NCI-H526 treated with DMSO at 0.1 percent for 48 hours (cell line): ENCODE measurements around the gene CREB3L1.
"Not testable (repeated sequence)": the region's sequence is repeated elsewhere in the genome, so short reads cannot be mapped to it uniquely, and the experiment has no call there.

ENCODE experiments used
- DNase-seq: peaks from one replicate; lab custom pipeline; 2025; lab: John Stamatoyannopoulos, UW

Gene CREB3L1

DNA sequence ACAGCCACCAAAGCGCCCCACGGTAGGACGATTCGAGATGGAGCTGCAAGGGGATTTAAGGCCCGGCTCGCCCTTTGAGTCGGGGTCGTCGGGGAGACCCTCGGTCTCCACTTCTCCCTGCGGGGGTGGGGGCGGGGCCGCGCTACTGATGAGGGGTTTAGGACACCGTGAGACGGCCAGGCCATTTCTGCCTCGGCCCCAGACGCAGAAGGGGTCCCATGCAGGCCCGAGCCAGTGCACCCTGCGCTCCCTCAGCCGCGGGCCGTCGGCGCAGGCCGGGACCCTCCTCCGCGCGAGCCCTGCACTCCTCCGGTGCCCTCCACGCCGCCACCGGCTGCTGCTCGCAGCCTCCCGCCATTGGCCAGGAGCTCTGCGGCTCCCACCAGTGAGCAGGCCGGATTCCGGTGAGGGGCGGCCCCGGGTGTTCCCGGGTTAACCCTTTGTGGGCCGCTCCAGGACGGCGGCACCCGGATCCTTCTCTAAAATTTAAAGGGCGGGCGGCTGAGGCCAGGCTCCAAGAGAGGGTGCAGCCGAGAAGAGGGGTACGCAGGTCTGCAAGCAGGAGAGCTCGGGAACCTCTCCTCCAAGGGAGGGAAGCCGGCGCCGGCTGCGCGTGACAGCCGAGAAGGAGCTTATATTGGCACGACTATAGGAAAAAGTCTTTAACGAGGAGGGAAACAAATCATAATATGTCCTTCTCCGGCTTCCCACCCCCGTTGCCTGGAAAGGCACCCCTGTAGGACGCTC is 18.0 kb downstream of the CREB3L1 start:
- peak; percentile 63 for DNase-seq

DNA sequence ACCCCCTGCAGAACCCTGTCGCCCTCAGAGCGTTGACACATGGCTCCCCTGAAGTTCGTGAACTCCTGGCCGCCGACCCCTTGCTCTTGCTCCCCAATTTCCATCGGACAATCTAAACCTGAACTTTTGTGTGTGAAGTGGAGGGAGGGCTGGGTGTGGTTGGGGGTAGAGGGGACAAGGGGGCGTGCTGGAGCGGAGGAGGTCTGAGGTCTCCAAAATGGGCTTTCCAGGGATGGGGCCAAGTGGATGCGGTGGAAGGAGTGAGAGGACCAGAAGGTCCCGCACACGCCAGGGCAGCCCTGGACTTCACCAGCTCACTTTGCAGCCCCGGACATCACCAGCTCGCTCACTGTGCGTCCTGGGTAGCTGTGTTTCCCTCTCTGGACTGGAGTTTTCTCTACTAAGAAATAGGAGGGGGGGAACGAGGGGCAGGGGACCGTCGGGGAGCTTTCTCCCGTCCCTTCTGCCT is 18.6 kb downstream of the CREB3L1 start:
- no peak for DNase-seq

DNA sequence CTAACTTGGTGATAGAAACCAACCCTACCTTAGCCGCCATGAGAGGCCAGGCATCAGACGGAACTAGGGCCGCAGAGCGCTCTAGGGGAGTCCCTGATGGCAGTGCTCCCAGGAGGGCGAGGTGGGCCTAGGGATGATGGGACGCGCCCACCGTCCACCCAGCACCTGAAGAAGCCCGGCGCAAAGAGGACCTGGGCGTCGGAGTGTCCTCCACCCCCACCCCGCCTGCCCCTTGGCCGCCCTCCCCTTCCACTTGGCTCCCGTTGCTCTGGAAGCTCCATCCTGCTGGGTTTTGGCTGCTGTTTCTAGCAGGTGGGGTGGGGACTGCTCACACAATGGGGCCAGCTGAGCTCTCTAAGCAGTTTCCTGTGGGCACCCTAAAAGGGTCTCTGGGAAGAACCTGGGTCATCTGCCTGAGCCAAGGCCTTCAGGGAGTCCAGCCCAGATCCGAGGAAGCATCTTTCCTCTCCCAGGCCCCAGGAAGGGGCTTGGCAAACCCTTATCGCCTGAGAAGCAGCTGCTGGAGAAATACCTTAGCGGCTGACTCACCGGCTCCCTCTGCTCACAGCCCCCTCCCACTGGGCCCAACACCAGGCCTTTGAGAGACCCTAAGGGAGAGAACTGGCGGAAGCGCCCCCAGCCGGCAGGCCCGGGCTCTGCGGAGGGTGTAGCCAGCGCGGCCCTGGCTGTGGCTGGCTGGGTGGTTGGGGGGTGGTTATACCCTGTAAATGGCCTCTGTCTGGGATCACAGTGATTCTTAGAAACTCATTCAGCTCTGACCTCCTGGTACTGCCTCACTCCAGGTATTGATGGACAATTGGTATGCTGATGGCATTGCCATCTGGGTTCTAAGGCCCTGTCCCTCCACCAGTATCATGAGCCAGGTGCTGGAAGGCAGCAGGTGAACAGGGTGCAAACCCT is 19.3 kb downstream of the CREB3L1 start:
- DNase-seq, result no peak

DNA sequence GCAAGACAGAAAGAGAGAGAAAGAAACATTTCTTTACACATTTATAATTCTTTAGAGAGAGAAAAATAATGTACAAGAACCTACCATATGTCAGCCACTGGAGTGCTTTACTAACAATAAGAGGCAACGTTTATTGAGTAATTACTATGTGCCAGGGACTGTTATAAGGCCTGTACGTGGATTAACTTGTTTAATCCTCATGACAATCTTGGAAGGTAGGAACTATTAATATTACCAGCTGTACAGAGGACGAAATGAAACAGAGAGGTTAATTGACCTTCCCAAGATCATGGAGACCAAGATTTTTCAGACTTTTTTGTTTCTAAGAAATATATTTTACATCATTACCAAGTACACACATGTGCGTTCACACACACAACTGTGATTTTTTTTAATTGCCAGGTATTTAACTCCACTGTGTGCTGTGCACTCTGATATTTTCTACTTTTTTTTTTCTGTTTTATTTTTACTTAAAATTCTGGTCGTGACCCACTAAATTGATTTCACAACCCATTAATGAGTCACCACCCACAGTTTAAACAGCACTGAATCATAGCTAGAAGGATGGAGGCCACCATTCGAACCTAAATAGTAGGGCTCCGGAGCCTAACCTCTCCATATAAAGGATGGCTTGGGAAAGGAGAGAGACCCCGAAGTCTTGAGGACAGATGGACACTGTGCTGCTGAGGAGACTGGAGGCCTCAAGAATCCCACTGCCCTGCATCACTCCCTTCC is 21.4 kb downstream of the CREB3L1 start:
- no peak for DNase-seq

DNA sequence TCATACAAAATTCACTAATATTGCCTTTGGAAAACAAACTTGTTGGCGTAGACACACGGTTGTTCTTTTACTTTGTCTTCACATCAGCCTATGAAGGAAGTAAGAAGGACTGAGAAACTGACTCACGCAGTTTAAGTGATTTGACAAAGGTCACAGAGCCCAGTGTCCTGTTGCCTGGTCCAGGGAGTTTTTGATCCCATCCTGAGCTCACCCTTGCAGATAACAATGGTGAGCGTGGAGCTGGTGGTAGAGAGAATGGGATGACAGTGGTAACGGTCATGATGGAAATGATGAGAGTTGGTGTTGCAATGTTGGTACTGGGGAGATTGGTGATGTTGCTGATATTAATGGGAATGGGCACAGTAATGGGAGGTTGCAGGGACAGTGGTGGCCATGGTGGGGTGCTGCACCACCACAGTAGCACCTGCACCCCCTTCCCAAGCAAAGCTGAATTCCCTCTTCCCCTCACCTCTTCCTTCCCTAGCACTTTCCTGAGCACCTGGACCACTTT is 22.0 kb downstream of the CREB3L1 start:
- no peak for DNase-seq

DNA sequence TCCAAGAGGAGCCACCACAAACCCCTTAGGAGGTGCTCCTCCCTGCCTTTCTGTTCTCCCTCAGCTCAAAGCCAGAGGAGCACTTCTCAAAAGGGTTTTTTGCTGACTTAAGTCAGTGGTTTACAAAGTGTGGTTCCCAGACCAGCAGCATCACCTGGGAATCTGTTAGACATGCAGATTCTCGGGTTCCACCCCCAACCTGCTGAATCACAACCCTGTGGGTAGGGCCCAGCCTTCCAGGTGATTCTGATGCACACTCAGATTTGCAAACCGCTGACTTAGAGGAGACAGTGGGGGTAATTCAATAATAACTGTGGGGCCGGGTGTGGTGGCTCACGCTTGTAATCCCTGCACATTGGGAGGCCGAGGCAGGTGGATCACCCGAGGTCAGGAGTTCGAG is 22.8 kb downstream of the CREB3L1 start:
- DNase-seq, result no peak

DNA sequence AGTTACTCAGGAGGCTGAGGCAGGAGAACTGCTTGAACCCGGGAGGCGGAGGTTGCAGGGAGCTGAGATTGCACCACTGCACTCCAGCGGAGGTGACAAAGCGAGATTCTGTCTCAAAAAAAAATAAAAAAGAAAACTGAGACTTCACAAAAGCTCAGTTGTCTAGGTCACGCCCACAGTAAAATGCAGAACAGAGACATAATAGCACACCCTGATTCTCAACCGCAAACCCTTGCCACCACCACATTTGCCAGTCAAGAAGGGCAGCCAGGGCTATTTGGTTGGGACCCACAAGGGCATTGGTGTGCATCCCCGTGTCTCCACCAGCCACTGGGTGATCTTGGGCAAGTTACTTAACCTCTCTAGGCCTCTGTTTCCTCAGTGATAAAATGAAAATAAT is 25.4 kb downstream of the CREB3L1 start:
- no peak for DNase-seq

DNA sequence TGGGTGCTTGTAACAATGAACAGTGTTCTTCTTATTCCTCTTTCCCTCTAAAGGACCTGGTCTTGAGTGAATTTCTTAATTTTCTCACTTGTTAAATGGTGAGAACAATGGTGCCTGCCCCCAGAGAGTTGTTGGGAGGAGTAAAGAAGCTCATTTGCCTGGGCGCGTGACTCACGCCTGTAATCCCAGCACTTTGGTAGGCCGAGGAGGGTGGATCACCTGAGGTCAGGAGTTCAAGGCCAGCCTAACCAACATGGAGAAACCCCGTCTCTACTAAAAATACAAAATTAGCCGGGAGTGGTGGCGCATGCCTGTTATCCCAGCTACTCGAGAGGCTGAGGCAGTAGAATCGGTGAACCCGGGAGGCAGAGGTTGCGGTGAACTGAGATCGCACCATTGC is 26.6 kb downstream of the CREB3L1 start:
- DNase-seq, result not testable (repeated sequence)

DNA sequence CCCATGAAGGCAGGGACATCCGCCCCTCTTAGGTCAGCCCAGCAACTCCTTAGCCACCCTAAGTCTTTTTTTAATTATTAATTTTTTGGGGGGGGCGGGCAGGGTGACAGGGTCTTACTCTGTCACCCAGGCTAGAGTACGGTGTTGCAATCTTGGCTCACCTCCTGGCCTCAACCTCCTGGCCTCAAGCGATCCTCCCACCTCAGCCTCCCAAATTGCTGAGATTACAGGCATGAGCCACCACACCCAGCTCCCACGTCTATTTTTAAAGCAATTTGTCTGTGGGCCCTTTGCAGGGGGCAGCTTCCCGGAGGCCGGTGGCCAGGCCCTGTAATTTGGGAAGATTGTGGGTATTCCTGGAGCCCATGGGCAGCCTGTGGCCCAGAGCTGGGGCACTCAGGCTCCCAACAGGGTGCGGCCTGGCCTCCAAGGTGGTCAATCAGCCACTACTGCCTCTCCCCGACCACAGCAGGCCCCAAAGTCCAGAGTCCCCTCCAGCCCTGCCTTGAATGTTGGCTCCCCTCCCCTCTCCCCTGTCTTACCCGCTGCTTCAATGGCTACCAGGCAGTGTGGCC is 27.2 kb downstream of the CREB3L1 start:
- DNase-seq, result no peak

DNA sequence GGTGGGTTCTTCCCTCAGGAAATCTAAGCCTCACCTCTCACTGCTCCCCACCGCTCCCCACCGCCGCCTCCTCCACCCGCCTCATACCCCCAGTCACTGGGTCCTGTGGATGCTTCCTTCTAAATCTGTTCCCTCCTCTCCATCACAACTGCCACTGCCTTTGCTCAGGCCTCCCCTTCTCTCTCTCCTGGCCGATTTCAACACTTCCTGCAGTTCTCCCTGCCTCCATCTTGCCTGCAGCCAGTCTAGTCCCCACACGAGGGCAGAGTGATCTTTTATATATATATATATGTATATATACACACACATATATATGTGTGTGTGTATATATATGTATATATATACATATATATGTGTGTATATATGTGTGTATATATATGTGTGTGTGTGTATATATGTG is 27.8 kb downstream of the CREB3L1 start:
- no peak for DNase-seq

DNA sequence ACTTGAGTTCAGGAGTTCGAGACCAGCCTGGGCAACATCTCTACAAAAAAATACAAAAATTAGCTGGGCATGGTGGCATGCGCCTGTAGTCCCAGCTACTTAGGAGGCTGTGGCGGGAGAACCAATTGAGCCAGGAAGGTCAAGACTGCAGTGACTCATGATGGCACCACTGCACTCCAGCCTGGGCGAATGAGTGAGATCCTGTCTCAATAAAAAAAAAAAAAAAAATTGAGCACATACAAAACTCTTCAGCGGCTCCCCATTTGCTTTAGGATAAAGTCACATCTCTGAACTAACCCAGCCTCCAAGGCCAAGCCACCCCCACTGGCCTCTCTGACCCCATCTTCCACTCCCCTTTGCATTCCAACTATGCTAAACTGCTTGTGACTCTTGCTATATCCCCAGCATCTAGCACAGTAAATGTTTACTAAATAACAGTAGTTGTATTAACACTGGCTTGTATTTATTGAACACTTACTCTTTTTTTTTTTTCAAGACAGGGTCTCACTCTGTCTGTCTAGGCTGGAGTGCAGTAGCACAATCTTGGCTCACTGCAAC is 28.9 kb downstream of the CREB3L1 start:
- DNase-seq, result no peak

DNA sequence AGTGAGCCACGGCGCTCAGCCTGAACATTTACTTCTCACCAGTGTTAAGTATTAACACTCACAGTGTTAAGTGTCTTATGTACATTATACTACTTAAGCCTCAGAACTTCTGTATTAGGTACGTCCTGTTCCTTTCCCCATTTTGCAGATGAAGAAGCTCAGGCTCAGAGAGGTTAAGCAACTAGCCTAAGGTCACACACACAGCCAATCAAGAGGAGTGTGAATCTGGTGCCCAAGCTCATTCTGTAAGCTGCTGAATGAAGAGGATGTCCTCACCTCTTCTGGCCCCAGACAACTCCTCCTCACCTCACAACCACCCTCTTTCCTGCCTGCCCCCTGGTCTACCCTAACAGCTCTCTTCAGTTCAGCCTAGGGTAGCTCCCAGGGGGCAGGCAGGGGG is 29.9 kb downstream of the CREB3L1 start:
- no peak for DNase-seq

DNA sequence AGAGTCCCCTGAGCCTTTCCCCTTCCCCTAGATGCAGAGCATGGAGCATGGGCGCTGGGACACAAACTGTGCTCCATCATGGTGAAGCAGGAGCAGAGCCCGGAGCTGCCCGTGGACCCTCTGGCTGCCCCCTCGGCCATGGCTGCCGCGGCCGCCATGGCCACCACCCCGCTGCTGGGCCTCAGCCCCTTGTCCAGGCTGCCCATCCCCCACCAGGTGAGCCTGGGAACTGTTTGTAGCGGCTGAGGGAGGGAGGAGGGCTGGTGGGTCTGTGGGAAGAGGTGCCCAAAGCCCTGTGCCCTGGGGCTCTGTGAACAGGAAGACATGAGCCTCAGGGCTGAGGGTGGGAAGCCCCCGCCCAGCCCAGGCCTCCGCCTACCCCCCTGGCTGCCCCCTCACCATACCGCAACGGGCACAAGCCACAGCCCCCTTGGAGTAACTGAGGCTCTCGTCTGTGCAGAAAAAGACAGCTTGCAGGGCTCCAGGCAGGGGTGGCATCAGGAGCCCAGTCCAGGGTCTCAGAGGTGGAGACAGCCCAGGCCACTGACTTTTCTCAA is 30.4 kb downstream of the CREB3L1 start:
- DNase-seq, result no peak

DNA sequence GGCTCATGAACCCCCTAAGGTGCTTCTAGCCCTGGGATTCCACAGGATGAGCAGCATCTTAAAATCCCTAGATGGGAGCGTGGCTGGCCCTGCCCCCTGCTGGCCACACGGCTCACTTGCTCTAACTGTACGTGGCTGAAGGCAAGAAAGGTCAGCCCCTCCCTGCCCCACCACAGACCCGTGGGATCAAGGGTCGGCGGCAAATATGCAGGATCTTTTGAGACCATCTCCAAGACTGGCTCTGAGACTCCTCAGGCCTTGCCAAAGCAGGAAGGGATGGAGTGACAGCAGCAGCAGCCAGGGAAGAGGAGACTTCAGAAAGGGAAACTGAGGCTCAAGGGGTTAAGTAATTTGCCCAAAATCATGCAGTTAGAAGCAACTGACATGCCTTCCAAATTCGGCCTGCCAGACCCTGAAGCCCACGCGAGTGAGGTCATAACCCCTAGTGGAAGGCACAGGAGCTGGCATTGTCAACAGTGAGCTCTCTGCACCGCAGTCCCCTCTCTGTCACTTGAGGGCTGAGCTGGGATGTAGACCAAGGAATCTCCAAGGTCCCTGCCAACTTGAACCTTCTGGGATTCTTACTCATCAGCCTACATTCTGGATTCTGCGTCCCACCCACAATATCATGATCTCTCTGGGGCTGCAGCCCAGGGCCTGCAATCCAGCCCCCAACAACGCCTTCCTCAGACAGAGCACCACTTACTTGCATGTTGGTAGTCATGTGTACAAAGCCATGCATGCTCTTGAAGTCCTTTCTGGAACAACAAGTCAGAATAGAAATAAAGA is 31.4 kb downstream of the CREB3L1 start:
- DNase-seq, result peak; percentile 35

DNA sequence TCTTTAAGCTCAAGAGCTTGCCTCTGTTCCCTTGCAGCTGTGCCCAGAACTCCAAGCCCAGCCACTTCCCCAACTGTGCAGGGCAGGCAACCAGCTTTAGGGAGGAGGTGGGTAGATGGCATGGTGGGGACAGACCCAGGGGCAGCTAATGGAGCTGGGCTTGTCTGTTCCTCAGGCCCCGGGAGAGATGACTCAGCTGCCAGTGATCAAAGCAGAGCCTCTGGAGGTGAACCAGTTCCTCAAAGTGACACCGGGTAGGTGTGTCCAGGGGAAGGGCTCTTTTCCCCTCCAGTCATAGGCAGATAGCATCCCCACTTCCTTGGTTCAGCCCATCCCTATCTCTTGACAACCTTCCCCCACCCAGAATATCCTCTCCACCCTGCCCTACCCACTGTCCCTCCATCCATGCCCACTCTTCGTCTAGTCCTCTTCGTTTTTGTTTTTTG is 32.4 kb downstream of the CREB3L1 start:
- no peak for DNase-seq

DNA sequence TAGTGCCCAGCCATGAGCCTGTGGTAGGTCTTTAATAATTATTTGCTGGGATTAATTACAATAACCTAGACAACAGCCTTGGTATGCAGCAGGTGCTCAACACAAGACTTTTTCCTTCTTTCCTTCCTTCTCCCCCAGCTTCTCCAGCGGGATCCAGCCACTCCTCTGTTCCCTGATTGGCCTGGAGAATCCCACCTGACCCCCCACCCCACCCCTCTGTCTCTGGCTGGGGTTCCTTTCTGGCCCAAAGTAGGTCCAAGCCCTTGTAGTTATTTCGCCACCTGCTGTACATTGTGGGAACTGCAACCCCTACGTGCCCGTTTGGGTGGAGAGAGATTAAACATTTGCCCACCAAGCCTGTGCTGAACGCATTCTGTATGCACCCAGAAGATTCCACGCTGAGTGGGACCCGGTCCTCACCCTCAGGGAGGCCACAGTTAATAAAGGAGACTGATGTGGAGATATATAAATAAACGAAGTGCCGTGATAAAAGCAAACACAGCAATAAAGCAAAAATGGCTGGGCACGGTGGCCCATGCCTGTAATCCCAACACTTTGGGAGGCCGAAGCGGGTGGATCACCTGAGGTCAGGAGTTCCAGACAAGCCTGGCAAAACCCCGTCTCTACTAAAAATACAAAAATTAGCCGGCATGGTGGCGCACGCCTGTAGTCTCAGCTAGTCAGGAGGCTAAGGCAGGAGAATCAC is 37.7 kb downstream of the CREB3L1 start:
- DNase-seq, result peak; percentile 70

DNA sequence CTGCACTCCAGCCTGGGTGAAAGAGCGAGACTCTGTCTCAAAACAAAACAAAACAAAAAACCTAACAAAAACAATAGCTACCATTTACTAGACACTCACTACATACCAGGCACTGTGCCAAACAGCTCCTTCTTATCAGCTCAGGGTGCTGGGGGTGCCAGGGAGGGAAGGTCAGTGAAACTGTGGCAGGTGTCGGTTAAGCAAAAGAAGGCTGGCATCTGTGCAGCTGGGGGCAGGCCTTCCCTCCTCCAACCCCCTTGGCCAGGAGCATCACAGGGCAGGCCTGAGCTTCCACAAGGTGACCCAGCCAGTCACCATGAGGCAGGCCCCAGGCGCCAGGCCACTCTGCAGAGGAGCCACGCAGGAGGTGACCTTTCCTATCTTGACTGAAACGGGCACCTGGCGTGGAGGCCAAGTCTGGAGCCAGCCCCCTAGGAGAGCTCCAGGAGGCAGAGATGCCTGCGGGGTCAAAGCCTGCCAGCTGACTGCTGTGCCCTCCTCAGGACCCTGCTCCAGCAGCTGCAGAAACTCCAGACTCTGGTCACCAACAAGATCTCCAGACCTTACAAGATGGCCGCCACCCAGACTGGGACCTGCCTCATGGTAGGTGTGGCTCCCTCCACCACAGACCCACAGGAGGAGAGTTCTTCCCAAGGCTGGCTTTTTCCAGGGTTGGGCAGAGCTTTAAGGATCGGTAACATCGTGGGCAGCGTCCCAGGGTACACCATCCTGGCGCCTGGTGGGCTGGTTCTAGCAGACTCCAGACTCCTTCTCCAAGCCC is 38.5 kb downstream of the CREB3L1 start:
- DNase-seq, result no peak

DNA sequence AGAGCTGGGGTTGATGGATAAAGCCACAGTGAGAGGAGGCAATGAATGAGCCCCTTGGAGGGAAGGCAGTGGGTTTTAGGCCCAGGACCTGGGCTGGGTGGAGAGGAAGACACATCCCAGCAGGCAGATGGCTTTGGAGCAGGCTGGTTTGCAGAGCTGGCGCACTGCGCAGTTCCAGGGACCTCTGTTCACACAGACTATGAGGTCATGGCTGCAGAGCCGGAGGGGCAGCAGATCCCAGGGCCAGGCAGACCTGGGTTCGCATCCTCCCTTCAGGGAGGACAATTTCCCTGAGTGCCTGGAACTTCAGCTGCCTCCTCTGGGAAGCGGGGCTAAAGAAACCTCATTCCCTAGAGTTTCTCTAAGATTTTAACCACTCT is 41.6 kb downstream of the CREB3L1 start:
- no peak for DNase-seq

DNA sequence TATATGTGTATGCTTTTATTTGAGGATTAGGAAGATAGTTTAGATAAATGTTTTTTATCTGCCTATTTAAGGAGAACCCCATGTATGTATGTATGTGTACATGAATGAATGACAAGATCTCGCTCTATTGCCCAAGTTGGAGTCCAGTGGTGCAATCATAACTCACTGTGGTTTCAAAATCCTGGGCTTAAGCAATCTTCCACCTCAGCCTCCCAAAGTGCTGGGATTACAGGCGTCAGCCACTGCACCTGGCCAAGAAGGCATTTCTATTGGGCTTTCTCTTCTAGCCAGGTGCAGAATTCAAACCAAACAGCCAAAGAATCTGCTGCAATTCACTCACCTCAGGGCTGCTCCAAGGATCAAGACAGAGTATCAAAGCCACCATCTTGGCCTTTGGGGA is 44.3 kb downstream of the CREB3L1 start:
- DNase-seq, result no peak
